GM12878 (cell line): ENCODE results near the gene LIX1L. TPM values are rescaled to one million over a fixed set of nuclear protein-coding genes. Genes with fewer than 3 reads are reported as not detected.

Source experiments
- ATAC-seq: fragments of 200-7000 bp; cut with Tn5 transposase; 3 replicates; pipeline ENCODE4 v1.9.1; 2020; ENCODE audit warnings: mild to moderate bottlenecking, moderate library complexity
- BruUV-seq: library from RNA; stranded (reverse); fragments of 400-500 nt; replicated peaks from 2 replicates; lab custom pipeline; 2021; lab: Mats Ljungman, UMichigan
- CTCF ChIA-PET: fragments of 300-600 bp; sonication (Branson Sonifier 250); formaldehyde crosslinking; extraction: SDS; loops from one replicate; lab custom pipeline; 2021; ENCODE audit warnings: inconsistent platforms; lab: Yijun Ruan, JAX
- POLR2A ChIA-PET: fragments of 350-600 bp; formaldehyde crosslinking; extraction: SDS; loops from one replicate; lab custom pipeline; 2021; ENCODE audit warnings: inconsistent platforms; lab: Charles Lee
- RAD21 ChIA-PET: fragments of 300-600 bp; sonication (Branson Sonifier 250); formaldehyde crosslinking; loops from one replicate; lab custom pipeline; 2023; ENCODE audit warnings: antibody characterized with exemption; ENCODE audit not compliant: unreplicated experiment; lab: Charles Lee
- SMC1A ChIA-PET: fragments of 300-600 bp; sonication (Branson Sonifier 250); formaldehyde crosslinking; loops from one replicate; lab custom pipeline; 2023; ENCODE audit not compliant: unreplicated experiment, uncharacterized antibody; lab: Charles Lee
- DNase-seq: peaks from one replicate; pipeline ENCODE4 v3.0.0-alpha.2; 2011; ENCODE audit warnings: low read depth, low spot score
- FAIRE-seq: peaks from 3 replicates; lab custom pipeline; 2011; peaks lifted over from hg19 to GRCh38; lab: Jason Lieb, UNC
- H2AFZ ChIP-seq: 2 replicates; pipeline ENCODE4 v1.6.0; 2011; ENCODE audit warnings: low read depth, low read length, control low read depth; ENCODE audit not compliant: control insufficient read depth
- H3K27ac ChIP-seq: 2 replicates; pipeline ENCODE4 v1.5.1; 2011; ENCODE audit warnings: control low read depth; ENCODE audit not compliant: control insufficient read depth, insufficient read depth
- H3K27me3 ChIP-seq, 2 experiments: replicated peaks in 1 of 2; 2 replicates each; pipeline versions ENCODE4 v1.6.0 to v1.6.1; 2011; ENCODE audit warnings: low read length in 1 of 2; ENCODE audit not compliant: control insufficient read depth in 2 of 2, insufficient read depth in 2 of 2
- H3K36me3 ChIP-seq, 2 experiments: 2 replicates each; pipeline ENCODE4 v1.5.1; 2011; ENCODE audit warnings: low read length in 1 of 2; ENCODE audit not compliant: control insufficient read depth in 2 of 2, insufficient read depth in 2 of 2
- H3K4me1 ChIP-seq: 2 replicates; pipeline ENCODE4 v1.6.1; 2011; ENCODE audit warnings: mild to moderate bottlenecking, low read length, moderate library complexity, mixed read lengths; ENCODE audit not compliant: control insufficient read depth, insufficient read depth
- H3K4me2 ChIP-seq: 2 replicates; pipeline ENCODE4 v1.6.0; 2011; ENCODE audit warnings: control low read depth; ENCODE audit not compliant: control insufficient read depth, insufficient read depth
- H3K4me3 ChIP-seq: fragments of 200-600 bp; sonication (generic); 2 replicates; pipeline ENCODE4 v1.5.1; 2016
- H3K79me2 ChIP-seq: 2 replicates; pipeline ENCODE4 v1.6.0; 2011; ENCODE audit warnings: low read length; ENCODE audit not compliant: control insufficient read depth, insufficient read depth
- H3K9ac ChIP-seq: 2 replicates; pipeline ENCODE4 v1.8.0; 2011; ENCODE audit warnings: low read length, control low read depth, mixed read lengths; ENCODE audit not compliant: control insufficient read depth, insufficient read depth
- H3K9me3 ChIP-seq: replicated peaks from 3 replicates; pipeline ENCODE4 v1.5.1; 2011; ENCODE audit warnings: mild to moderate bottlenecking, low read length; ENCODE audit not compliant: control insufficient read depth, insufficient read depth
- H4K20me1 ChIP-seq: 2 replicates; pipeline ENCODE4 v1.6.0; 2011; ENCODE audit not compliant: control insufficient read depth, insufficient read depth
- BRCA1 ChIP-seq: IDR thresholded peaks from 2 replicates; pipeline ENCODE4 v1.6.1; 2011; ENCODE audit warnings: low read depth, low read length, improper control_type of control experiment
- CTCF ChIP-seq, 3 experiments: IDR thresholded peaks in 2 of 3; conservative IDR thresholded peaks in 1 of 3; 2 replicates each; pipeline ENCODE4 v1.5.1; 2011; ENCODE audit warnings: low read depth in 3 of 3, low read length in 3 of 3, mild to moderate bottlenecking in 3 of 3, control low read depth in 2 of 3, moderate library complexity in 2 of 3, inconsistent platforms in 1 of 3, mixed read lengths in 1 of 3; ENCODE audit not compliant: control insufficient read depth in 2 of 3, insufficient read depth in 1 of 3; ENCODE audit errors: extremely low read depth in 1 of 3
- MEF2B ChIP-seq: fragments of 450-650 bp; IDR thresholded peaks from 2 replicates; pipeline ENCODE4 v1.6.1; 2018; ENCODE audit warnings: mild to moderate bottlenecking, moderate library complexity; ENCODE audit not compliant: partially characterized antibody, poor library complexity, severe bottlenecking
- RELA ChIP-seq: fragments of 450-650 bp; IDR thresholded peaks from 2 replicates; pipeline ENCODE4 v1.8.0; 2014; ENCODE audit warnings: borderline replicate concordance; ENCODE audit not compliant: partially characterized antibody
- SIN3A ChIP-seq: IDR thresholded peaks from 2 replicates; pipeline ENCODE4 v1.6.1; 2012; ENCODE audit warnings: low read depth, low read length, improper control_type of control experiment
- SMARCA5 ChIP-seq: fragments of 450-650 bp; IDR thresholded peaks from 2 replicates; pipeline ENCODE4 v1.6.1; 2017; ENCODE audit warnings: mild to moderate bottlenecking
- SPI1 ChIP-seq: IDR thresholded peaks from 2 replicates; pipeline ENCODE4 v1.6.1; 2011; ENCODE audit warnings: low read depth, mild to moderate bottlenecking, low read length, moderate library complexity, borderline replicate concordance; ENCODE audit not compliant: insufficient read depth
- TAF1 ChIP-seq: IDR thresholded peaks from 2 replicates; pipeline ENCODE4 v1.6.1; 2011; ENCODE audit warnings: mild to moderate bottlenecking, low read depth, low read length, borderline replicate concordance
- USF1 ChIP-seq: IDR thresholded peaks from 2 replicates; pipeline ENCODE4 v1.6.1; 2011; ENCODE audit warnings: borderline replicate concordance, low read depth, mild to moderate bottlenecking, moderate library complexity, mixed read lengths, low read length; ENCODE audit not compliant: insufficient read depth; ENCODE audit errors: extremely low read length
- ZBTB11 ChIP-seq: fragments of 450-650 bp; formaldehyde crosslinking; IDR thresholded peaks from 2 replicates; pipeline ENCODE4 v1.5.0; 2022; ENCODE audit warnings: mild to moderate bottlenecking, missing genetic modification characterization
- ZSCAN29 ChIP-seq: fragments of 450-650 bp; IDR thresholded peaks from 2 replicates; pipeline ENCODE4 v1.6.1; 2017; ENCODE audit warnings: mild to moderate bottlenecking, moderate library complexity
- WGBS: methylation state at CpG from one replicate; pipeline ENCODE4 v1.1.6; 2016; ENCODE audit warnings: low lambda C conversion rate; ENCODE audit not compliant: insufficient replicate concordance, insufficient coverage; ENCODE audit errors: missing lambda C conversion rate; 5-methylcytosine and 5-hydroxymethylcytosine counted together
- in situ Hi-C: fragments of 300-500 bp; cut with MboI; formaldehyde crosslinking; loops from 9 replicates; pipeline ENCODE4 v1.14.3; 2018; ENCODE audit warnings: mixed read lengths
- intact Hi-C: fragments of 100-400 bp; cut with micrococcal nuclease; formaldehyde crosslinking; loops from one replicate; pipeline ENCODE4 v1.14.2; 2022; ENCODE audit not compliant: unreplicated experiment
- polyA plus RNA-seq, 11 experiments: library from polyadenylated mRNA; depleted of rRNA in 4 of 11; unstranded in 6 of 11; stranded (reverse) in 5 of 11; fragments of >200 nt; fragmentation: Nextera tagmentation in 4 of 11; fragmentation: Illumina TruSeq in 1 of 11; extraction: Ambion mirVana in 4 of 11; extraction: Trizol in 1 of 11; gene quantifications; 1 replicate in 1 of 11; 2 replicates in 10 of 11; pipeline versions ENCODE4 v1.2.1 to v1.2.3, GENCODE V29; 2011 to 2016; ENCODE audit warnings: inconsistent platforms in 2 of 11, missing spikeins in 2 of 11, low read depth in 1 of 11
- total RNA-seq, 4 experiments: library from RNA; depleted of rRNA in 3 of 4; stranded (reverse); fragments of >200 nt in 3 of 4; fragmentation: Illumina TruSeq in 1 of 4; extraction: Trizol in 1 of 4; gene quantifications; 2 replicates each; pipeline versions ENCODE4 v1.2.1 to v1.2.3, GENCODE V29; 2013 to 2021

Gene LIX1L
- total and polyA plus RNA-seq, 10 of the 15 experiments (the other 5 are each of a cell fraction or from before 2014, with no cell fraction given) = 5.5 to 48.2 (median 15.3) TPM

GRCh38 chr1:145992958-145993617 lies 35.3 kb upstream of the LIX1L start:
- FAIRE-seq = no peak
- Histone ChIP-seq H2AFZ (no peak overlapping the region), H3K9ac (no peak overlapping the region), H3K36me3 (peaks cover 0 to 3% of the 10 kb centered on the region in 2 experiments; a peak in 2 of 4 replicates), H4K20me1 (no peaks in the 10 kb centered on the region), H3K4me3 (0 out of 2 replicates have a peak overlapping the region, but pooled peaks have one; percentile 81), H3K27ac (no peak overlapping the region), H3K79me2 (peaks cover 15% of the 10 kb centered on the region), H3K27me3 (no peaks in the 10 kb centered on the region), H3K4me2 (no peak overlapping the region)
- DNase-seq = no peak
- WGBS = 82% methylated on average over 5 of the region's 5 CpGs
- POLR2A ChIA-PET = interaction anchor here (0.7 to 7.2 kb wide), 5 partner anchors 9 to 29 kb away, joined by 3 to 61 read pairs (median 4); partner anchors contain the start of genes ANKRD34A and POLR3GL
- CTCF ChIA-PET = interaction anchor here (1.0 to 12.2 kb wide), 4 partner anchors 13 to 101 kb away, joined by 3 to 196 read pairs (median 4); no protein-coding TSS in a partner anchor
- in situ Hi-C loops = no loop called here
- intact Hi-C loops = no loop called here
- SMC1A ChIA-PET = interaction anchor here (1.2 to 12.5 kb wide), 4 partner anchors 13 to 134 kb away, joined by 3 to 244 read pairs (median 5); partner anchors contain the start of gene PIAS3
- RAD21 ChIA-PET = interaction anchor here (7.4 kb wide), 1 partner anchor 14 kb away, joined by 100 read pairs; no protein-coding TSS in a partner anchor
- no peak for ATAC-seq
- no peak for TF ChIP-seq TAF1
- no peak for TF ChIP-seq ZBTB11
- no peak for TF ChIP-seq CTCF (IDR thresholded peaks at IDR 0.05 in 2 of 3, conservative IDR thresholded peaks at IDR 0.05 in 1 of 3; ENCODE audit: control insufficient read depth in 2 of 3, extremely low read depth in 1 of 3, insufficient read depth in 1 of 3, low read depth in 3 of 3, low read length in 3 of 3)
- no peak for TF ChIP-seq MEF2B
- TF ChIP-seq SMARCA5 = no peak
- TF ChIP-seq USF1 = no peak
- no peak for TF ChIP-seq SPI1
- TF ChIP-seq RELA = no peak
- TF ChIP-seq SIN3A = no peak
- TF ChIP-seq BRCA1 = no peak
- no peak for TF ChIP-seq ZSCAN29
- TF ChIP-seq, all 136 proteins: peak for 0
- no peaks in the 10 kb centered on the region for H3K9me3 ChIP-seq
- no TSS peak for BruUV-seq
- peaks cover 10% of the 10 kb centered on the region for H3K4me1 ChIP-seq
